ENCODE data around the gene WFDC11. TPM values are rescaled to one million over a fixed set of nuclear protein-coding genes. Genes with fewer than 3 reads are reported as not detected.
"Not testable (repeated sequence)": the region's sequence is repeated elsewhere in the genome, so short reads cannot be mapped to it uniquely, and the experiment has no call there.

The WFDC11 gene
- total RNA-seq, 1 donor: not detected

GRCh38 chr20:45701104-45701503 is 31.1 kb upstream of the WFDC11 start:
- H2AFZ ChIP-seq (ENCODE audit: low read length): no peak overlapping the region
- TF ChIP-seq CTCF (IDR thresholded peaks at IDR 0.05; ENCODE audit: extremely low read depth, low read depth, low read length): no peak
- H3K4me3 ChIP-seq (ENCODE audit: insufficient read depth, low read length): no peak overlapping the region
- no peak for DNase-seq (ENCODE audit: insufficient read length, low spot score, missing footprints)
- H3K9me3 ChIP-seq (ENCODE audit: low read depth, low read length): no peaks in the 10 kb centered on the region
- H3K4me2 ChIP-seq (ENCODE audit: insufficient read depth, low read length): no peak overlapping the region
- no peaks in the 10 kb centered on the region for H3K4me1 ChIP-seq (ENCODE audit: insufficient read depth, low read length)
- H3K79me2 ChIP-seq (ENCODE audit: insufficient read depth, low read length): no peaks in the 10 kb centered on the region
- H3K36me3 ChIP-seq (ENCODE audit: insufficient read depth, low read length): no peaks in the 10 kb centered on the region
- H4K20me1 ChIP-seq (ENCODE audit: insufficient read depth, low read length): no peaks in the 10 kb centered on the region
- no peaks in the 10 kb centered on the region for H3K27me3 ChIP-seq (ENCODE audit: insufficient read depth, low read length)
- no peak overlapping the region for H3K27ac ChIP-seq (ENCODE audit: low read depth, low read length)

- no peaks in the 10 kb centered on the region for H3K4me1 ChIP-seq (ENCODE audit: insufficient read depth, low read length)
- H3K27ac ChIP-seq (ENCODE audit: low read depth, low read length): no peak overlapping the region
- H3K27me3 ChIP-seq (ENCODE audit: insufficient read depth, low read length): no peaks in the 10 kb centered on the region
- no peaks in the 10 kb centered on the region for H3K36me3 ChIP-seq (ENCODE audit: insufficient read depth, low read length)
- H3K4me2 ChIP-seq (ENCODE audit: insufficient read depth, low read length): no peak overlapping the region
- no peaks in the 10 kb centered on the region for H3K9me3 ChIP-seq (ENCODE audit: low read depth, low read length)
- H3K4me3 ChIP-seq (ENCODE audit: insufficient read depth, low read length): no peak overlapping the region
- no peaks in the 10 kb centered on the region for H4K20me1 ChIP-seq (ENCODE audit: insufficient read depth, low read length)
- TF ChIP-seq CTCF (IDR thresholded peaks at IDR 0.05; ENCODE audit: extremely low read depth, low read depth, low read length): no peak
- no peak overlapping the region for H2AFZ ChIP-seq (ENCODE audit: low read length)
- no peaks in the 10 kb centered on the region for H3K79me2 ChIP-seq (ENCODE audit: insufficient read depth, low read length)
- DNase-seq (ENCODE audit: insufficient read length, low spot score, missing footprints): no peak
Observed at GRCh38 chr20:45695496-45695895, 25.5 kb upstream of the WFDC11 start.

- not testable (repeated sequence) for H3K36me3 ChIP-seq (ENCODE audit: insufficient read depth, low read length); H3K4me3 ChIP-seq (ENCODE audit: insufficient read depth, low read length)
Observed at GRCh38 chr20:45693346-45693745, 23.3 kb upstream of the WFDC11 start.

GRCh38 chr20:45685896-45686295 is 15.9 kb upstream of the WFDC11 start:
- no peaks in the 10 kb centered on the region for H3K36me3 ChIP-seq (ENCODE audit: insufficient read depth, low read length)
- no peak overlapping the region for H3K27ac ChIP-seq (ENCODE audit: low read depth, low read length)
- H3K79me2 ChIP-seq (ENCODE audit: insufficient read depth, low read length): no peaks in the 10 kb centered on the region
- no peaks in the 10 kb centered on the region for H3K27me3 ChIP-seq (ENCODE audit: insufficient read depth, low read length)
- no peak overlapping the region for H3K4me2 ChIP-seq (ENCODE audit: insufficient read depth, low read length)
- no peaks in the 10 kb centered on the region for H3K4me1 ChIP-seq (ENCODE audit: insufficient read depth, low read length)
- peak; percentile 23 for TF ChIP-seq CTCF (IDR thresholded peaks at IDR 0.05; ENCODE audit: extremely low read depth, low read depth, low read length)
- no peaks in the 10 kb centered on the region for H4K20me1 ChIP-seq (ENCODE audit: insufficient read depth, low read length)
- no peaks in the 10 kb centered on the region for H3K9me3 ChIP-seq (ENCODE audit: low read depth, low read length)
- H3K4me3 ChIP-seq (ENCODE audit: insufficient read depth, low read length): no peak overlapping the region
- H2AFZ ChIP-seq (ENCODE audit: low read length): no peak overlapping the region
- peak; percentile 65 for DNase-seq (ENCODE audit: insufficient read length, low spot score, missing footprints)

More at GRCh38 chr20:45693346-45693745, 23.3 kb upstream of the WFDC11 start:
- H3K27ac ChIP-seq (ENCODE audit: low read depth, low read length); H3K79me2 ChIP-seq (ENCODE audit: insufficient read depth, low read length); H3K27me3 ChIP-seq (ENCODE audit: insufficient read depth, low read length); H2AFZ ChIP-seq (ENCODE audit: low read length); H4K20me1 ChIP-seq (ENCODE audit: insufficient read depth, low read length); H3K4me1 ChIP-seq (ENCODE audit: insufficient read depth, low read length); H3K9me3 ChIP-seq (ENCODE audit: low read depth, low read length); DNase-seq (ENCODE audit: insufficient read length, low spot score, missing footprints); H3K4me2 ChIP-seq (ENCODE audit: insufficient read depth, low read length): not testable (repeated sequence)
